C4-2B (cell line): ENCODE data around the gene CFAP299.
"Not testable (repeated sequence)": the region's sequence is repeated elsewhere in the genome, so short reads cannot be mapped to it uniquely, and the experiment has no call there.

Source experiments
- H3K27ac ChIP-seq: fragments of 450-650 bp; 2 replicates; pipeline ENCODE4 v1.5.1; 2017
- ZFX ChIP-seq: fragments of 450-650 bp; IDR thresholded peaks from 2 replicates; pipeline ENCODE4 v1.6.1; 2017
- TF ChIP-seq, protein P1 (sequence below): fragments of 450-650 bp; conservative IDR thresholded peaks from 2 replicates; pipeline ENCODE4 v1.5.1; 2017; ENCODE audit warnings: mild to moderate bottlenecking

CFAP299 gene

DNA sequence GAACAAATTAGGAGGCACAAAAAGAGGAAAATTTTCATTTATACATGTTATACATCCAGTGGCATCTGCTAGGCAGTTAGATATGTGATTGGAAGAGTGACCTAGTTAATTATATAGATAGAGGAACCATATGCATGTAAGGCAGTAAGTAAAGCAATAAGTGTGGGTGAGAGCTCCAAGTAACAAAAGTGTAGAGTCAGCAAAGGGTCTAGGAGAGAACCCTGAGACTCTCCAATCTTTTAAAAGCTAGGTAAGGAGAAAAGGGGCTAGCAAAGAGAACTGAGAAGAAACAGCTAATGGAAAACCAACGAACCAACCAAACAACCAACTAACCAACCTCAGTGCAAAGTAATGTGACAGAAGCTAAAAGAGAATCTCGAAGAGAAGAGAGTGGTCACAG, 3.8 kb upstream of the CFAP299 start:
- no peak overlapping the region for H3K27ac ChIP-seq
- no peak for TF ChIP-seq ZFX
- TF ChIP-seq, protein P1, sequence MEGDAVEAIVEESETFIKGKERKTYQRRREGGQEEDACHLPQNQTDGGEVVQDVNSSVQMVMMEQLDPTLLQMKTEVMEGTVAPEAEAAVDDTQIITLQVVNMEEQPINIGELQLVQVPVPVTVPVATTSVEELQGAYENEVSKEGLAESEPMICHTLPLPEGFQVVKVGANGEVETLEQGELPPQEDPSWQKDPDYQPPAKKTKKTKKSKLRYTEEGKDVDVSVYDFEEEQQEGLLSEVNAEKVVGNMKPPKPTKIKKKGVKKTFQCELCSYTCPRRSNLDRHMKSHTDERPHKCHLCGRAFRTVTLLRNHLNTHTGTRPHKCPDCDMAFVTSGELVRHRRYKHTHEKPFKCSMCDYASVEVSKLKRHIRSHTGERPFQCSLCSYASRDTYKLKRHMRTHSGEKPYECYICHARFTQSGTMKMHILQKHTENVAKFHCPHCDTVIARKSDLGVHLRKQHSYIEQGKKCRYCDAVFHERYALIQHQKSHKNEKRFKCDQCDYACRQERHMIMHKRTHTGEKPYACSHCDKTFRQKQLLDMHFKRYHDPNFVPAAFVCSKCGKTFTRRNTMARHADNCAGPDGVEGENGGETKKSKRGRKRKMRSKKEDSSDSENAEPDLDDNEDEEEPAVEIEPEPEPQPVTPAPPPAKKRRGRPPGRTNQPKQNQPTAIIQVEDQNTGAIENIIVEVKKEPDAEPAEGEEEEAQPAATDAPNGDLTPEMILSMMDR, result no peak

DNA sequence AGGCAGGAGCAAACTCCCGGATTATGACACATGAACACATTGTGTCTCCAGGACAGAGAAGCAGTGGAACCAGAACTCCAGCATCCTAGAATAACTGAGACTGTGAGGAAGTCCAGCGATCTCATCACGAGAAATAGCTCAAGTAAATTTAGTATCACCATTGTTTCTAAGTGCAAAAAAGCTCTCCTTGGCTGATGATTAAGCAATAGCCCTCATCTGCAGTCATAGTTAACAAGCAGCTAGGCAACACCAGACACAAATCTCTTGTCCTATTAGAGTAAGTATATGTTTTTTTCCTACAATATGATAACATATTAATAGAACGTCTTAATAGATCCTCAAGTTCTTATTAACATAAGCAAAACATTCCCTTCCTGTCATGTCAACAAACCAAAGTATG, 2.4 kb upstream of the CFAP299 start:
- TF ChIP-seq, protein P1, result no peak
- no peak for TF ChIP-seq ZFX
- no peak overlapping the region for H3K27ac ChIP-seq

DNA sequence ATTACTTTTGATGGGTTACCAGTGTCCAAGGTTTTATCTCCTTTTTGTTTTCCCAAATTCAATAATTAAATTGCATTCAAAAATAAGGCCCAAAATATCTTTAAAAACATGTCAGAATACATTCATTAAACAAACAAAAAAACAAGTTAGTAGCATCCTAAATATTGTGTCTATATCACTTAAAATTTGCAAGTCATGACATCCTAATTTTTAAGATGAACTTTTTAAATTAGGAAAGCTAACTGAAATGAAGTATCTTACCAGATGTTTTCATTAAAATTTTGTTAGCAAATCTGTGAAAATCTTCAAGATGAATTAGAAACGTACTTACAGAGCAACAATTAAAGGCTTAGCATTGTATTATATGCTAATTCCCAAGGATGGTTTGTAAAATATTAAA, 962 bp upstream of the CFAP299 start:
- no peak overlapping the region for H3K27ac ChIP-seq
- no peak for TF ChIP-seq ZFX
- TF ChIP-seq, protein P1, result no peak

DNA sequence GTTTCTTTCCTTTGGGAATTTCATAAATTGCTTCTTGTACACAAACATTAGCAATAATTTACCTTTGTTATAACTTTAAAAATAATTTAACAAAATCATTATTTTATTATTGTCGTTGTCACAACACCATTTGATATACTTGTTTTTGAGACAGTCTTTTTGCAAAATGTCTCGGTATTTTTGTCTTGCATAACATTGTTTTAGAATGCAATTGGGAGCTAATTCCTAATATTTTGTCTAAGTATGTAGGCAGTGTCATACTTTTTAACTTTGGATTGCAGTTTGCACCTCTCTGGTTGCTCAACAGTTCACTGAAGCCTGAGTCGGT, 340 bp upstream of the CFAP299 start:
- H3K27ac ChIP-seq, result no peak overlapping the region
- TF ChIP-seq, protein P1, result no peak
- TF ChIP-seq ZFX, result no peak

DNA sequence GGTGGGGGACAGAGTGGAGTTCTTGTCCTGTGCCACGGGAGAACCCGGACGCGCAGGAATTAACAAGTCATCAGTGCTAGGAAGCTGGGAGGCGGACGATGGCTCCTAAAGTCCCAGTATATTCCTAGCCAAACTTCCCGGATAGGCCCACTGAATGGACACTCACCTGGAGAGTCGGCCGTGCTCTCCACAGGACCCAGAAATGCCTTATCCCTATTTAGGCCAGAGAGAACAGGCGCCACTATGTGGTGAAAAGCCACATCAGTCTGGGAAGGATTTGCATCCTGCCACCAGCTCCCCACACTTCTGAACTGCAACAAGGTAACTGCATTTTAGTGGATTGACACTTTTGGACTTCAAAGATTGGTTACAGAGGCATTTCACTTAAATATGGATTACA, 1.1 kb downstream of the CFAP299 start:
- H3K27ac ChIP-seq, result no peak overlapping the region

DNA sequence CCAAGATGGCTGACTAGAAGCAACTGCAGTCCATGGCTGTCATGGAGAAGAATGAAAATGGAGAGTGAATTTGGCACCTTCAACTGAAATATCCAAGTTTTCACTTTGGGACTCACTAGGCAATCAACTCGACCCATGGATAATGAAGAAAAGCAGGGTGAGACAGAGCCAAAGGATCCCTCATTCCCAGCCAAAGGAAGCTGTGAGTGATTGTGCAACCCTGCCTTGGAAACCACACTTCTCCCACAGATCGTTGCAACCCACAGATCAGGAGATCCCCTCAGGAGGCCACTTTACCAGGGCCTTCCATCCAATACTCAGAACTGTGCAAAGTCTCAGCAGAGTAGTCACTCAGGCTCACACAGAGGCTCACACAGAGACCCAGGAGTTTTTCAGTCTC, 4.5 kb downstream of the CFAP299 start:
- no peak overlapping the region for H3K27ac ChIP-seq
- TF ChIP-seq, protein P1, result no peak
- TF ChIP-seq ZFX, result no peak

More for the DNA sequence above, 1.1 kb downstream of the CFAP299 start:
- TF ChIP-seq, protein P1, result no peak
- no peak for TF ChIP-seq ZFX

DNA sequence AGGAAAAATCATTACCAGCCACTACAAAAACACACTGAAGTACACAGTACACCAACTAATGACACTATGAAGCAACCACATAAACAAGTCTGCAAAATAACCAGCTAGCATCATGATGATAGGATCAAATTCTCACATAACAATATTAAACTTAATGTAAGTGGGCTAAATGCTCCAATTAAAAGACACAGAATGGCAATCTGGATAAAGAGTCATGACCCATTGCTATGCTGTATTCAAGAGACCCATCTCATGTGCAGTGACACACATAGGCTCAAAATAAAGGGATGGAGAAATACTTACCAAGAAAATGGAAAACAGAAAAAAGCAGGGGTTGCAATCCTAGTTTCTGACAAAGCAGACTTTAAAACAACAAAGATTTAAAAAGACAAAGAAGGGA, 7.2 kb downstream of the CFAP299 start:
- H3K27ac ChIP-seq, result not testable (repeated sequence)

DNA sequence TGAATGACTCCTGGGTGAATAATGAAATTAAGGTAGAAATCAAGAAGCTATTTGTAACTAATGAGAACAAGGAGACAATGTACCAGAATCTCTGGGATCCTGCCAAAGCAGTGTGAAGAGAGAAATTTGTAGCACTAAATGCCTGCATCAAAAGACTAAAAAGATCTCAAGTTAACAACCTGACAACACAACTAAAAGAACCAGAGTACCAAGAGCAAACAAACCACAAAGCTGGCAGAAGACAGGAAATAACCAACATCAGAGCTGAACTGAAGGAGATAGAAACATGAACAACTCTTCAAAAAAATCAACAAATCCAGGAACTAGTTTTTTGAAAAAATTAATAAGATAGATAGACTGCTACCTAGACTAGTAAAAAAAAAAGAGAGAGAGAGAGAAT, 8.4 kb downstream of the CFAP299 start:
- no peak for TF ChIP-seq ZFX
- H3K27ac ChIP-seq, result no peak overlapping the region

DNA sequence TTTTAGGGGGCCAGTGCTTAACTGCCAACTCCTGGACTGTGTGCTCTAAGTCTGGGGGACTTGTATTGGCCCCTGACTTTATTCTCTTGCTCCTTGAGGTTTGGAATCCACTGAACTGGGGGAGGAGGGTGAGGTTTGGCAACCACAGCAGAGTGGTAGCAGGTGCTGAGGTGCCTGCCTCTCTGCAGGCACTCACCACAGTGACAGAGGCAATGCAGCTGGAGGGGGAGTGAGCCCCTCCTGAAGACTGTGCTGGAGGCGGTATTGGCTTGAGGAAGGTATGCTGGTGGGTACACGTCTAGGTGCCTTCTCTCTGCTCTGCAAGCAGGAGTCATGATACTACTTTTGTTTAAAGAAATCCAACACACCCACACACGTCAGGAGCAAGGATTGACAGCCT, 24.6 kb downstream of the CFAP299 start:
- no peak for TF ChIP-seq ZFX
- TF ChIP-seq, protein P1, result no peak
- no peak overlapping the region for H3K27ac ChIP-seq
